Right kidney (tissue), 9 donors: ENCODE results near the gene TCP11X1.
"Not testable (repeated sequence)": the region's sequence is repeated elsewhere in the genome, so short reads cannot be mapped to it uniquely, and the experiment has no call there.

Source experiments
- DNase-seq: peaks from one replicate; pipeline ENCODE4 v3.0.0-alpha.2; 2016
- long read RNA-seq, 8 donors: transcript quantifications; one replicate each; lab custom pipeline, GENCODE V29; 2026

Gene TCP11X1
- long read RNA-seq, donor 1 = 0 reads
- long read RNA-seq, donor 2 = 0 reads
- long read RNA-seq, donor 3 = 0 reads
- long read RNA-seq, donor 4 = 0 reads
- long read RNA-seq, donor 5 = 0 reads
- long read RNA-seq, donor 6 = 0 reads
- long read RNA-seq, donor 7 = 0 reads
- long read RNA-seq, donor 8 = 0 reads

- DNase-seq = not testable (repeated sequence)
Observed at GRCh38 chrX:102214986-102215385, at the start of gene TCP11X1. TSS of gene TCP11X1 (plus strand) at chrX:102215301.

- no peak for DNase-seq
Observed at GRCh38 chrX:102185967-102186720, 29.0 kb upstream of the TCP11X1 start.

DNA sequence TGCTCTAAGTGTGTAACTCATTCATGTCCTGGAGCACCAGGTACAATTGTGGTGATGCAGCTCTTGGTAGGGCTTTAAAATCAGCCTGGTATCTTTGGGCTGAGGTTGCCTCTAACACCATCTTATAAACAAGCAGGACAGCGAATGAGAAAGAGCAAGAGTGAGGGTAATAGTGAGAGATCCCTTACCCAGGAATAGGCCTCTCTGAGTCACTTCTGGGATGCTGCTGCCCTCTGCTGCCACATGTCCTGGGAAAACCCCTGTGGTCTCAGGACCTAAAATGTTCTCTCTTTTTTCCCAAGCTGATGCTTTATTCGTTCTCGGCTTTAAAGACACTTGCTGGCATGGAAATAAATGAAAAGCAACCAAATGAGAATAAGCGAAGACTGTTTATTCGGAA lies 7.2 kb upstream of the TCP11X1 start:
- DNase-seq = not testable (repeated sequence)

GRCh38 chrX:102216497-102216896 lies 1.4 kb downstream of the TCP11X1 start:
- DNase-seq = not testable (repeated sequence)

DNA sequence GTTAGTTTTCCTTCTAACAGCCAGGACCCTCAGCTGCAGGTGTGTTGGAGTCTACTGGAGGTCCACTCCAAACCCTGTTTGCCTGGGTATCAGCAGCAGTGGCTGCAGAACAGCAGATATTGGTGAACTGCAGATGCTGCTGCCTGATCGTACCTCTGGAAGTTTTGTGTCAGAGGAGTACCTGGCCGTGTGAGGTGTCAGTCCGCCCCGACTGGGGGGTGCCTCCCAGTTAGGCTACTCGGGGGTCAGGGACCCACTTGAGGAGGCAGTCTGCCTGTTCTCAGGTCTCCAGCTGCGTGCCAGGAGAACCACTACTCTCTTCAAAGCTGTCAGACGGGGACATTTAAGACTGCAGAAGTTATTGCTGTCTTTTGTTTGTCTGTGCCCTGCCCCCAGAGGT lies 20.6 kb downstream of the TCP11X1 start:
- not testable (repeated sequence) for DNase-seq

GRCh38 chrX:102240265-102240664 lies 25.2 kb downstream of the TCP11X1 start:
- DNase-seq = not testable (repeated sequence)

DNA sequence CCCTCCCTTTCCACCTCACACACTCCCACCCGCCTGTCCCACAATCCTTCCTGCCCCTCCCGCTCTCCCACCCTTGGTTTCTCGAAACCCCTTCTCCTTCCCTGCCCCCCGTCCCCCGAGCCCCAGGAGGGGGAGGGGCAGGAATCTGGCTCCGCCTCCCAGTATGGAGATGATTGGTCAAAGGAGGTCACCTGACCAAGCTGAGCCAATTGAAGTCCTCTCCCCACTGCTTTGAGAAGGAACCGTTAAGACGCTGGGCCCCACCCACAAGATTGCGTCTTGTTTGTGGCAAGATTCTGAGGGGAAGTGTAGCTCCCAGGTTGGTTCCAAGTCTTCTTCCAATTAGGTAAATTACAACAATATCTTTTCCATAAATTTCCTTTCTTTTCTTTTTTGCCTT lies 31.8 kb downstream of the TCP11X1 start, which contains the start of gene NXF2:
Gene NXF2, plus strand, starts transcription at position 275 of the 400 bp plus-strand sequence. CDS start 59,912 bp downstream, outside the sequence.
- DNase-seq = not testable (repeated sequence)

DNA sequence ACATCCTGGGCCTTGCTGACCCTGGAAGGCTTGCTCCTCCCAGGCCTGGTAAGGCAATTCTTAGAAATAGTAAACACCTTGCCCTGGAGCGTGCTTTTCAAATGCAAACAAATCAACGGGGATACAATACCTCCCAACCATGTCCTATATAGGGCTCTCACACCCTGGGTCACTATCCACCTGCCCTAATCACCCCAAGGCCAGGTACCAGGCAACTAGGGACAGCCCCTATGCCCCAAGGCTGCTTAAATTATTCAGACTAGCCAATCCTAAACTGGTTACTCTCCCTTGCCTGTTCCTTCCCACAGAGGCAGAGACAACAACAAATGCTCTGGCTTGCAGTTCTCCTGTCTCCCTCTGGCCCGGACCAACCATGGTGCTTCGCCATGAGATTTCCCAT lies 57.1 kb downstream of the TCP11X1 start:
- DNase-seq = not testable (repeated sequence)
